Measurements from ENCODE around the gene CNTN4. TPM values are rescaled to one million over a fixed set of nuclear protein-coding genes. Genes with fewer than 3 reads are reported as not detected.

The CNTN4 gene
- total RNA-seq, 1 donor from 2014 or later, result 1.6 TPM

- DNase-seq (ENCODE audit: low read depth), result no peak
- H3K4me3 ChIP-seq (ENCODE audit: low read depth, low read length), result no peak overlapping the region
- no peak for TF ChIP-seq CTCF (conservative IDR thresholded peaks at IDR 0.05; ENCODE audit: low read depth, low read length)
Observed at GRCh38 chr3:2862366-2862765, 763.7 kb downstream of the CNTN4 start.

GRCh38 chr3:2863127-2863526 is 764.5 kb downstream of the CNTN4 start:
- no peak overlapping the region for H3K4me3 ChIP-seq (ENCODE audit: low read depth, low read length)
- TF ChIP-seq CTCF (conservative IDR thresholded peaks at IDR 0.05; ENCODE audit: low read depth, low read length), result no peak

GRCh38 chr3:2869905-2870304 is 771.2 kb downstream of the CNTN4 start:
- no peak for TF ChIP-seq CTCF (conservative IDR thresholded peaks at IDR 0.05; ENCODE audit: low read depth, low read length)
- no peak overlapping the region for H3K4me3 ChIP-seq (ENCODE audit: low read depth, low read length)
- DNase-seq (ENCODE audit: low read depth), result no peak

More at GRCh38 chr3:2863127-2863526, 764.5 kb downstream of the CNTN4 start:
- DNase-seq (ENCODE audit: low read depth), result no peak

GRCh38 chr3:2870724-2871333 is 772.2 kb downstream of the CNTN4 start:
- no peak overlapping the region for H3K4me3 ChIP-seq (ENCODE audit: low read depth, low read length)
- TF ChIP-seq CTCF (conservative IDR thresholded peaks at IDR 0.05; ENCODE audit: low read depth, low read length), result no peak
- DNase-seq (ENCODE audit: low read depth), result peak; percentile 43

GRCh38 chr3:2872884-2873283 is 774.2 kb downstream of the CNTN4 start:
- no peak for TF ChIP-seq CTCF (conservative IDR thresholded peaks at IDR 0.05; ENCODE audit: low read depth, low read length)
- peak; percentile 35 for DNase-seq (ENCODE audit: low read depth)
- H3K4me3 ChIP-seq (ENCODE audit: low read depth, low read length), result no peak overlapping the region

GRCh38 chr3:2873986-2874385 is 775.3 kb downstream of the CNTN4 start:
- DNase-seq (ENCODE audit: low read depth), result no peak
- no peak for TF ChIP-seq CTCF (conservative IDR thresholded peaks at IDR 0.05; ENCODE audit: low read depth, low read length)
- no peak overlapping the region for H3K4me3 ChIP-seq (ENCODE audit: low read depth, low read length)

DNA sequence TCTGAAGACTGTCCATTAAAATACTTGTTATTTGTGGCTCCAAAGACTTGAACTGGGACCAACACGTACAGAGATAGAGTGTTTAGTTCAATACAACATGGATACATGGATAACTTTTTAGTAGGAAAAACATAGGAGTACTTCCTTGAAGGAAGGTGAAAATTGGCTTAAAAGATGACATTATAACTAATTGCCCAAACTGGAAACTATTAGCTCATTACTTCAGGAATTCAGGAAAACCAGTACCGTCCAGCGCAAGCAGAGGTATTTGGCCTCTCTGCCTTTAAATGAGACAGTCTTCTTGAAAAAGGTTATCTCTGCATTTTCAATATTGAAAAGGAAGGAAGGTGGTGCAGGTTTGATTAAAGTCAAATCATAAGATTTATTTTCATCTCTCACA is 777.0 kb downstream of the CNTN4 start:
- DNase-seq (ENCODE audit: low read depth), result no peak
- no peak for TF ChIP-seq CTCF (conservative IDR thresholded peaks at IDR 0.05; ENCODE audit: low read depth, low read length)
- no peak overlapping the region for H3K4me3 ChIP-seq (ENCODE audit: low read depth, low read length)

Data from epithelial cell of proximal tubule (primary cell).